GM23338 (cell line): ENCODE data around the gene PBXIP1. TPM values are rescaled to one million over a fixed set of nuclear protein-coding genes. Genes with fewer than 3 reads are reported as not detected.

ENCODE experiments used
- ATAC-seq: fragments of 200-7000 bp; cut with Tn5 transposase; 3 replicates; pipeline ENCODE4 v1.9.1; 2020
- DNase-seq: peaks from one replicate; pipeline ENCODE4 v3.0.0-alpha.2; 2015; ENCODE audit warnings: low spot score
- H2AFZ ChIP-seq: fragments of 200-600 bp; sonication (generic); 2 replicates; pipeline ENCODE4 v1.8.0; 2016; ENCODE audit warnings: antibody characterized with exemption, mild to moderate bottlenecking, moderate library complexity
- H3F3A ChIP-seq: fragments of 200-600 bp; sonication (generic); replicated peaks from 2 replicates; pipeline ENCODE4 v1.8.0; 2017; ENCODE audit warnings: antibody characterized with exemption, mixed run types, low read depth
- H3K27ac ChIP-seq: fragments of 200-600 bp; sonication (generic); 2 replicates; pipeline ENCODE4 v1.6.1; 2016; ENCODE audit warnings: low read depth
- H3K27me3 ChIP-seq: fragments of 200-600 bp; sonication (generic); 2 replicates; pipeline ENCODE4 v1.8.0; 2016; ENCODE audit warnings: mild to moderate bottlenecking, mixed run types, moderate library complexity; ENCODE audit not compliant: insufficient read depth
- H3K36me3 ChIP-seq: fragments of 200-600 bp; sonication (generic); 2 replicates; pipeline ENCODE4 v1.8.0; 2016; ENCODE audit warnings: mild to moderate bottlenecking; ENCODE audit not compliant: insufficient read depth
- H3K4me1 ChIP-seq: fragments of 200-600 bp; sonication (generic); 2 replicates; pipeline ENCODE4 v1.8.0; 2016; ENCODE audit warnings: mild to moderate bottlenecking, moderate library complexity; ENCODE audit not compliant: insufficient read depth
- H3K4me2 ChIP-seq: fragments of 200-600 bp; sonication (generic); 2 replicates; pipeline ENCODE4 v1.7.1; 2017; ENCODE audit warnings: mixed run types
- H3K4me3 ChIP-seq: fragments of 200-600 bp; sonication (generic); 2 replicates; pipeline ENCODE4 v1.6.1; 2016; ENCODE audit warnings: mixed run types
- H3K79me2 ChIP-seq: fragments of 200-600 bp; sonication (generic); replicated peaks from 2 replicates; pipeline ENCODE4 v1.8.0; 2017; ENCODE audit warnings: mild to moderate bottlenecking; ENCODE audit not compliant: insufficient read depth
- H3K9me2 ChIP-seq: fragments of 200-600 bp; sonication (generic); 2 replicates; pipeline ENCODE4 v1.8.0; 2017; ENCODE audit not compliant: insufficient read depth
- H4K20me1 ChIP-seq: fragments of 200-600 bp; sonication (generic); replicated peaks from 2 replicates; pipeline ENCODE4 v1.8.0; 2017; ENCODE audit warnings: mild to moderate bottlenecking; ENCODE audit not compliant: insufficient read depth
- H3K27ac Mint-ChIP-seq: 2 replicates; pipeline ENCODE4 v1.8.0; 2020; ENCODE audit warnings: inconsistent platforms, mild to moderate bottlenecking, moderate library complexity, mixed read lengths
- H3K27me3 Mint-ChIP-seq: 3 replicates; pipeline ENCODE4 v1.8.0; 2022; ENCODE audit warnings: low read depth, mild to moderate bottlenecking, moderate library complexity, mixed read lengths, inconsistent platforms; ENCODE audit not compliant: insufficient read depth, poor library complexity
- H3K36me3 Mint-ChIP-seq: 3 replicates; pipeline ENCODE4 v1.8.0; 2021; ENCODE audit warnings: low read depth, mild to moderate bottlenecking, inconsistent platforms, moderate library complexity, mixed read lengths
- H3K4me1 Mint-ChIP-seq: 3 replicates; pipeline ENCODE4 v1.8.0; 2020; ENCODE audit warnings: mild to moderate bottlenecking, inconsistent platforms, mixed read lengths
- H3K4me3 Mint-ChIP-seq: 3 replicates; pipeline ENCODE4 v1.8.0; 2021; ENCODE audit warnings: moderate library complexity, mild to moderate bottlenecking, inconsistent platforms, mixed read lengths
- H3K9me3 Mint-ChIP-seq: 3 replicates; pipeline ENCODE4 v1.8.0; 2020; ENCODE audit warnings: moderate library complexity, mild to moderate bottlenecking, inconsistent platforms, mixed read lengths
- CREB1 ChIP-seq: fragments of 250-450 bp; sonication (Bioruptor Pico); IDR thresholded peaks from 2 replicates; pipeline ENCODE4 v1.5.0; 2020; ENCODE audit warnings: low read depth, mild to moderate bottlenecking, moderate library complexity
- CTCF ChIP-seq, 2 experiments: fragments of 200-600 bp in 1 of 2; sonication (generic) in 1 of 2; conservative IDR thresholded peaks; 2 replicates each; pipeline versions ENCODE4 v1.5.1 to v1.6.1; 2016 to 2017; ENCODE audit warnings: antibody characterized with exemption in 2 of 2, low read depth in 2 of 2, mild to moderate bottlenecking in 2 of 2, moderate library complexity in 1 of 2
- EZH2 ChIP-seq: fragments of 200-600 bp; sonication (generic); IDR thresholded peaks from one replicate; pipeline ENCODE4 v1.8.0; 2017; ENCODE audit warnings: antibody characterized with exemption, mild to moderate bottlenecking, low read depth; ENCODE audit not compliant: unreplicated experiment
- EZH2phosphoT487 ChIP-seq: fragments of 200-600 bp; sonication (generic); IDR thresholded peaks from one replicate; pipeline ENCODE4 v1.8.1; 2018; ENCODE audit warnings: antibody characterized with exemption; ENCODE audit not compliant: unreplicated experiment
- JUNB ChIP-seq: IDR thresholded peaks from one replicate; pipeline ENCODE4 v1.6.1; 2016; ENCODE audit warnings: antibody characterized with exemption; ENCODE audit not compliant: unreplicated experiment
- NANOG ChIP-seq: IDR thresholded peaks from 2 replicates; pipeline ENCODE4 v1.6.1; 2016; ENCODE audit warnings: antibody characterized with exemption, borderline replicate concordance
- POLR2AphosphoS5 ChIP-seq: IDR thresholded peaks from 2 replicates; pipeline ENCODE4 v1.6.1; 2016; ENCODE audit warnings: antibody characterized with exemption, low read depth
- REST ChIP-seq: IDR thresholded peaks from one replicate; pipeline ENCODE4 v1.6.1; 2018; ENCODE audit warnings: antibody characterized with exemption; ENCODE audit not compliant: unreplicated experiment
- STAT1 ChIP-seq: IDR thresholded peaks from one replicate; pipeline ENCODE4 v1.6.1; 2016; ENCODE audit warnings: antibody characterized with exemption; ENCODE audit not compliant: unreplicated experiment
- ZNF114 ChIP-seq: fragments of 250-450 bp; sonication (Bioruptor Pico); IDR thresholded peaks from 2 replicates; pipeline ENCODE4 v1.5.0; 2020; ENCODE audit warnings: mild to moderate bottlenecking, moderate library complexity
- ZNF331 ChIP-seq: fragments of 250-450 bp; sonication (Bioruptor Pico); IDR thresholded peaks from 2 replicates; pipeline ENCODE4 v1.5.0; 2020; ENCODE audit warnings: low read depth, mild to moderate bottlenecking, moderate library complexity
- polyA plus RNA-seq: library from polyadenylated mRNA; unstranded; fragments of >200 nt; fragmentation: Nextera tagmentation; extraction: Ambion mirVana; gene quantifications from 2 replicates; pipeline ENCODE4 v1.2.1, GENCODE V29; 2016
- total RNA-seq: library from RNA; depleted of rRNA; stranded (reverse); fragments of >200 nt; shearing (Covaris generic); gene quantifications from 2 replicates; pipeline ENCODE4 v1.2.3, GENCODE V29; 2014
- TF ChIP-seq, protein P1 (sequence below): IDR thresholded peaks from 2 replicates; pipeline ENCODE4 v1.6.1; 2016; ENCODE audit warnings: antibody characterized with exemption
- TF ChIP-seq, protein P2 (sequence below): fragments of 250-450 bp; sonication (Bioruptor Pico); IDR thresholded peaks from 2 replicates; pipeline ENCODE4 v1.5.0; 2020; ENCODE audit warnings: mild to moderate bottlenecking, moderate library complexity

The PBXIP1 gene
- total and polyA plus RNA-seq, 2 experiments from 2014 or later = 7.0 to 31.8 TPM

GRCh38 chr1:154957091-154957657 is 1.3 kb upstream of the PBXIP1 start:
- no peaks in the 10 kb centered on the region for H3K36me3 ChIP-seq
- H3K27me3 ChIP-seq = no peaks in the 10 kb centered on the region
- no peak overlapping the region; the same call in 1 of the 2 replicates for H3K27ac ChIP-seq
- peaks cover 13% of the 10 kb centered on the region for H3K79me2 ChIP-seq
- H2AFZ ChIP-seq = no peak overlapping the region
- peaks cover 26% of the 10 kb centered on the region for H3F3A ChIP-seq
- H3K27me3 Mint-ChIP-seq = peaks cover 40% of the 10 kb centered on the region
- H4K20me1 ChIP-seq = peaks cover 19% of the 10 kb centered on the region
- peak overlapping the region; percentile 90 for H3K4me3 Mint-ChIP-seq
- peak overlapping the region; percentile 82 for H3K4me2 ChIP-seq
- no peaks in the 10 kb centered on the region for H3K9me3 Mint-ChIP-seq
- DNase-seq (no peak), ATAC-seq (no peak)
- TF ChIP-seq NANOG (no peak), EZH2phosphoT487 (no peak), CTCF (conservative IDR thresholded peaks at IDR 0.05; ENCODE audit: low read depth in 2 of 2) (no peak), CREB1 (no peak), REST (no peak), STAT1 (no peak), JUNB (no peak), EZH2 (no peak), ZNF331 (CRISPR knock-in tag) (no peak), POLR2AphosphoS5 (no peak), ZNF114 (no peak)
- TF ChIP-seq, protein P1, sequence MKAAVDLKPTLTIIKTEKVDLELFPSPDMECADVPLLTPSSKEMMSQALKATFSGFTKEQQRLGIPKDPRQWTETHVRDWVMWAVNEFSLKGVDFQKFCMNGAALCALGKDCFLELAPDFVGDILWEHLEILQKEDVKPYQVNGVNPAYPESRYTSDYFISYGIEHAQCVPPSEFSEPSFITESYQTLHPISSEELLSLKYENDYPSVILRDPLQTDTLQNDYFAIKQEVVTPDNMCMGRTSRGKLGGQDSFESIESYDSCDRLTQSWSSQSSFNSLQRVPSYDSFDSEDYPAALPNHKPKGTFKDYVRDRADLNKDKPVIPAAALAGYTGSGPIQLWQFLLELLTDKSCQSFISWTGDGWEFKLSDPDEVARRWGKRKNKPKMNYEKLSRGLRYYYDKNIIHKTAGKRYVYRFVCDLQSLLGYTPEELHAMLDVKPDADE = no peak
- TF ChIP-seq, protein P2, sequence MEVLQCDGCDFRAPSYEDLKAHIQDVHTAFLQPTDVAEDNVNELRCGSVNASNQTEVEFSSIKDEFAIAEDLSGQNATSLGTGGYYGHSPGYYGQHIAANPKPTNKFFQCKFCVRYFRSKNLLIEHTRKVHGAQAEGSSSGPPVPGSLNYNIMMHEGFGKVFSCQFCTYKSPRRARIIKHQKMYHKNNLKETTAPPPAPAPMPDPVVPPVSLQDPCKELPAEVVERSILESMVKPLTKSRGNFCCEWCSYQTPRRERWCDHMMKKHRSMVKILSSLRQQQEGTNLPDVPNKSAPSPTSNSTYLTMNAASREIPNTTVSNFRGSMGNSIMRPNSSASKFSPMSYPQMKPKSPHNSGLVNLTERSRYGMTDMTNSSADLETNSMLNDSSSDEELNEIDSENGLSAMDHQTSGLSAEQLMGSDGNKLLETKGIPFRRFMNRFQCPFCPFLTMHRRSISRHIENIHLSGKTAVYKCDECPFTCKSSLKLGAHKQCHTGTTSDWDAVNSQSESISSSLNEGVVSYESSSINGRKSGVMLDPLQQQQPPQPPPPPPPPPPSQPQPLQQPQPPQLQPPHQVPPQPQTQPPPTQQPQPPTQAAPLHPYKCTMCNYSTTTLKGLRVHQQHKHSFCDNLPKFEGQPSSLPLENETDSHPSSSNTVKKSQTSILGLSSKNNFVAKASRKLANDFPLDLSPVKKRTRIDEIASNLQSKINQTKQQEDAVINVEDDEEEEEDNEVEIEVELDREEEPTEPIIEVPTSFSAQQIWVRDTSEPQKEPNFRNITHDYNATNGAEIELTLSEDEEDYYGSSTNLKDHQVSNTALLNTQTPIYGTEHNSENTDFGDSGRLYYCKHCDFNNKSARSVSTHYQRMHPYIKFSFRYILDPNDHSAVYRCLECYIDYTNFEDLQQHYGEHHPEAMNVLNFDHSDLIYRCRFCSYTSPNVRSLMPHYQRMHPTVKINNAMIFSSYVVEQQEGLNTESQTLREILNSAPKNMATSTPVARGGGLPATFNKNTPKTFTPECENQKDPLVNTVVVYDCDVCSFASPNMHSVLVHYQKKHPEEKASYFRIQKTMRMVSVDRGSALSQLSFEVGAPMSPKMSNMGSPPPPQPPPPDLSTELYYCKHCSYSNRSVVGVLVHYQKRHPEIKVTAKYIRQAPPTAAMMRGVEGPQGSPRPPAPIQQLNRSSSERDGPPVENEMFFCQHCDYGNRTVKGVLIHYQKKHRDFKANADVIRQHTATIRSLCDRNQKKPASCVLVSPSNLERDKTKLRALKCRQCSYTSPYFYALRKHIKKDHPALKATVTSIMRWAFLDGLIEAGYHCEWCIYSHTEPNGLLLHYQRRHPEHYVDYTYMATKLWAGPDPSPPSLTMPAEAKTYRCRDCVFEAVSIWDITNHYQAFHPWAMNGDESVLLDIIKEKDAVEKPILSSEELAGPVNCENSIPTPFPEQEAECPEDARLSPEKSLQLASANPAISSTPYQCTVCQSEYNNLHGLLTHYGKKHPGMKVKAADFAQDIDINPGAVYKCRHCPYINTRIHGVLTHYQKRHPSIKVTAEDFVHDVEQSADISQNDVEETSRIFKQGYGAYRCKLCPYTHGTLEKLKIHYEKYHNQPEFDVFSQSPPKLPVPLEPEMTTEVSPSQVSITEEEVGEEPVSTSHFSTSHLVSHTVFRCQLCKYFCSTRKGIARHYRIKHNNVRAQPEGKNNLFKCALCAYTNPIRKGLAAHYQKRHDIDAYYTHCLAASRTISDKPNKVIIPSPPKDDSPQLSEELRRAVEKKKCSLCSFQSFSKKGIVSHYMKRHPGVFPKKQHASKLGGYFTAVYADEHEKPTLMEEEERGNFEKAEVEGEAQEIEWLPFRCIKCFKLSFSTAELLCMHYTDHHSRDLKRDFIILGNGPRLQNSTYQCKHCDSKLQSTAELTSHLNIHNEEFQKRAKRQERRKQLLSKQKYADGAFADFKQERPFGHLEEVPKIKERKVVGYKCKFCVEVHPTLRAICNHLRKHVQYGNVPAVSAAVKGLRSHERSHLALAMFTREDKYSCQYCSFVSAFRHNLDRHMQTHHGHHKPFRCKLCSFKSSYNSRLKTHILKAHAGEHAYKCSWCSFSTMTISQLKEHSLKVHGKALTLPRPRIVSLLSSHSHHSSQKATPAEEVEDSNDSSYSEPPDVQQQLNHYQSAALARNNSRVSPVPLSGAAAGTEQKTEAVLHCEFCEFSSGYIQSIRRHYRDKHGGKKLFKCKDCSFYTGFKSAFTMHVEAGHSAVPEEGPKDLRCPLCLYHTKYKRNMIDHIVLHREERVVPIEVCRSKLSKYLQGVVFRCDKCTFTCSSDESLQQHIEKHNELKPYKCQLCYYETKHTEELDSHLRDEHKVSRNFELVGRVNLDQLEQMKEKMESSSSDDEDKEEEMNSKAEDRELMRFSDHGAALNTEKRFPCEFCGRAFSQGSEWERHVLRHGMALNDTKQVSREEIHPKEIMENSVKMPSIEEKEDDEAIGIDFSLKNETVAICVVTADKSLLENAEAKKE (CRISPR knock-in tag) = no peak
- peaks cover 39% of the 10 kb centered on the region for H3K4me1 ChIP-seq
- peaks cover 65% of the 10 kb centered on the region for H3K4me1 Mint-ChIP-seq
- H3K27ac Mint-ChIP-seq = no peak overlapping the region
- peak overlapping the region; percentile 50 for H3K4me3 ChIP-seq
- peaks cover 25% of the 10 kb centered on the region for H3K36me3 Mint-ChIP-seq
- H3K9me2 ChIP-seq = no peaks in the 10 kb centered on the region
